Fibroblast of skin of right quadriceps (primary cell): ENCODE results near the gene SCG3.
"Not testable (repeated sequence)": the region's sequence is repeated elsewhere in the genome, so short reads cannot be mapped to it uniquely, and the experiment has no call there.

Experiments
- DNase-seq: peaks from one replicate; pipeline ENCODE4 v3.0.0-alpha.2; 2013

SCG3 gene

GRCh38 chr15:51681303-51681963, at the start of gene SCG3:
Gene SCG3 (plus strand): TSS chr15:51681503. CDS start chr15:51681756, 253 bp downstream.
- DNase-seq = peak; percentile 68

DNA sequence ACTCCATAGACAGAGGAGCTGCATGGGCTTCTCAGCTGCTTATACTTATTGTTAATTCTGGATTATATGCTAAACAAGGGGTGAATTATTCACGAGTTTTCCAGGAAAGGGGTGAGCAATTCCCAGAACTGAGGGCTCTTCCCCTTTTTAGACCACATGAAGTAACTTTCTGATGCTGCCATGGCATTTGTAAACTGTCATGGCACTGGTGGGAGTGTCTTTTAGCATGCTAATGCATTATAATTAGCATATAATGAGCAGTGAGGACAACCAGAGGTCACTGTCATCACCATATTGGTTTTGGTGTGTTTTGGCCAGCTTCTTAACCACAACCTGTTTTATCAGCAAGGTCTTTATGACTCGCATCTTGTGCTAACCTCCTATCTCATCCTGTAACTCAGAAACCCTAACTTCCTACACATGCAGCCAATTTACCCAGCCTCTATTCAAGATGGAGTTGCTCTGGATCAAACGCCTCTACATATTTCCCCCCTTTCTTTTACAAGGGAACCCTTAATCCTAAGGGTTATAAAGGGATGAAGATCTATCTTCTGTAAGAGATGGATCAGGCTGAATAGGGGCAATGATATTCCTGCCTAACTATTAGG, 46.6 kb upstream of the SCG3 start:
- no peak for DNase-seq

- no peak for DNase-seq
Measured at GRCh38 chr15:51641490-51642130, 39.7 kb upstream of the SCG3 start.

DNA sequence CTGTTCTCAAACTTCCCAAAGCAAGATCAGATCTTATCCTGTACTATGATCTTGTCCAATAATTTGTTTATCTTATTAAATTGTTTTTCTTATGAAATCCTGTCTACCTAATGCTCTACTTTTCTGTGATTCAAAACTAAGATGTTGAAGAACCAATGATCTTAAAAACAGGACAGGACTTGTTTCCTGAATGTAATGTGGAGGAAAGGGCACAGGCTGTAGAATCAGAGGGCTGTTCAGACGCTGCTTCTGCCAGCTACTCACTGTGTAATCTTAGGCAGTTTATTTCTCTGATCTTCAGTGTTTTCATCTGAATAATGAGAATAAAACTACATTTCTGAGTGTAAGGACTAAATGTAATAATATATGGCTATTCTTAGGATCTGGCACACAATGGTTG, 38.6 kb upstream of the SCG3 start:
- DNase-seq = no peak

DNA sequence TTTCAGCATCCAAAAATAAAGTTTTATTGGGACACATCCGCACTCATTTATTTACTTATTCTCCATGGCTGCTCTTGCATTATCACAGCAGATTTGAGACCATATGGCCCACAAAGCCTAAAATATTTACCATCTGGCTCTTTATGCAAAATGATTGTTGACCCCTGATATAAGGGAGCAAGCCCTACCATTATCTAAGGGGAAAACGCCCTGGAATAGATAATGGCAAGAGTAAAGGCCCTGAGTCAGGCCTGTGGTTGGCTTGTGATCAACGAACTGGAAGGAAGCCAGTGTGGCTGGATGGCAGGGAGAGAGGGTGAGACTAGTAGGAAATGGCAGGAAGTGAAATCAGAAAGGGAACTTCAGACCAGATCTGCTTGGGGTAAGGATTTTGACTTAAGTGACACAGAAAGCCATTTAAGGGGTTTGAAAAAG, 34.2 kb upstream of the SCG3 start:
- peak; percentile 37 for DNase-seq

- not testable (repeated sequence) for DNase-seq
Measured at GRCh38 chr15:51648101-51648500, 33.2 kb upstream of the SCG3 start.

DNA sequence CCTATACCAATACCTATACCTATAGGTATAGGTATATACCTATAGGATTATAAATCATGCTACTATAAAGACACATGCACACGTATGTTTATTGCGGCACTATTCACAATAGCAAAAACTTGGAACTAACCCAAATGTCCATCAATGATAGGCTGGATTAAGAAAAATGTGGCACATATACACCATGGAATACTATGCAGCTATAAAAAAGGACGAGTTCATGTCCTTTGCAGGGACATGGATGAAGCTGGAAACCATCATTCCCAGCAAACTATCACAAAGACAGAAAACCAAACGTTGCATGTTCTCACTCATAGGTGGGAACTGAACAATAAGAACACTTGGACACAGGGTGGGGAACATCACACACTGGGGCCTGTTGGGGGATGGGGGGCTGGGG, 32.7 kb upstream of the SCG3 start:
- DNase-seq = not testable (repeated sequence)

DNA sequence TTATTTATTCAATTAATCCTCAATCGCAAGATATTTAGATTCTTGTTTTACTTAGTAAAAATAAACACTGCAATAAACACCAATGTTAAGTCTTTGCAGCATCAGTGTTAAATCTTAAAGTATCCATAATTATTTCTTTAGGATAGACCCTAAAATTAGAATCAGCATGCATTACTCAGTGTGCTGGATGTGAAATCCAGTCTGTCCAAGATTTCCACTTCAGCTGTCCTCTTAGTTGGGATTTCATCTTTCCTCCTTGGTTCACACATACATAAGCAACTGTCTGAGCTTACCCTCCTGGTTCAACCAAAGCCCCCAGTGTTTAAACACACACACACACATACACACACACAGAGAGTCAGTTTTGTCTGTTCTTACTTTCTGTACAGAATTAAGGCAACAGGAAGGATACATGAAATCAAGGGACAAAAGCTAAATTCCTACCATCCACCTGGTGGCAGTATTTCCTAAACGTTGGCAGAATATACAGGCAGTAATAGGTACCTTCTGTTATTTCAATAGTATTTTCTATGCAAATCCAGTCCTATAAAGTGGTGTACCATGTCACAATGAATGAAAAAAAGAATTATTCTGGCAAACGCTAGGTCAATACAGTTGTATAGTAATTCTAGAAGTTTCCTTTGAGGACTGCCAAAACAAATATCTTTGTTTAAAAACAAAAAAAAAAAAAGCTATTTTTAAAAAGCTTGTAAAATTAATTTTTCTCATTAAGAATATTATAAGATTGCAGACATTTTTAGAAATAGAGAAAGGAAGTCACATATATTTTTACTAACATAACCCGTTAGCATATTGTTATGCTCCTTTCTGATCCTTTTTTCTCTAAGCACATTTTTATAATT, 31.4 kb upstream of the SCG3 start:
- peak; percentile 65 for DNase-seq

- DNase-seq = no peak
Measured at GRCh38 chr15:51652084-51652668, 29.1 kb upstream of the SCG3 start.

- DNase-seq = not testable (repeated sequence)
Measured at GRCh38 chr15:51655401-51656057, 25.8 kb upstream of the SCG3 start.

DNA sequence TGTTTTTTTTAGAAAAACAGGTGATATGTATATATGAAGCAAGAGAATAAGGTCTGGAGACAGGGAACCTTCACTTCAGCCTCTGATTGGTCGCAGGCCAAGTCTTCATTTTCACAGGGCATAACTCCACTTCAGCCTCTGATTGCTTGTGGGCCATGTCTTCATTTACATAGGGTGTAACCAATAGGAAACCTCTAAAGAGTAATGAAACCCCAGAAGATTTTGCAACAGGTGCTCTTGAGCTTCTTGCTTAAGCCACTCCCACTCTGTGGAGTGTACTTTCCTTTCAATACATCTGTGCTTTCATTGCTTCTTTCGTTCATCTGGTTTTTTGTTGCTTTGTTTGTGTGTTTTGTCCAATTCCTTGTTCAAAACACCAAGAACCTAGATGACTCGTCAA, 22.6 kb upstream of the SCG3 start:
- DNase-seq = no peak

DNA sequence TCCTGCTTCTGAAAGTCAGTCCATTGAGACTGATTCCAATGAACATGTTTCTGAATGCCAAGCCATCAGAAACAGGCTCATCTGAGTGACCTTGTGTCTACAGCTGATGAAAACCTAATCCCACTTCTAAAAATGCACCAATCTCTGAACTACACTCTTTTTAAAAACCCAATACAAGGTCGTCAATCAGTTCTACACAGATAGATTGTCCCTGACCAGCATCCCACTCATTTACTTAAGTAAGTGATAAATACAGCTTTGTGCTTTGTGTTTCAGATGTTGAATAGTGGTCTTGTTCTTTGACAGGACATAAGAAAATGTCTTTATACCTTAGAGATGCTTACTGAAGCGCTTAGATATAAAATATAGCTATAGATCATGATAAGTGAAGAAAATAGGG, 20.2 kb upstream of the SCG3 start:
- DNase-seq = no peak

DNA sequence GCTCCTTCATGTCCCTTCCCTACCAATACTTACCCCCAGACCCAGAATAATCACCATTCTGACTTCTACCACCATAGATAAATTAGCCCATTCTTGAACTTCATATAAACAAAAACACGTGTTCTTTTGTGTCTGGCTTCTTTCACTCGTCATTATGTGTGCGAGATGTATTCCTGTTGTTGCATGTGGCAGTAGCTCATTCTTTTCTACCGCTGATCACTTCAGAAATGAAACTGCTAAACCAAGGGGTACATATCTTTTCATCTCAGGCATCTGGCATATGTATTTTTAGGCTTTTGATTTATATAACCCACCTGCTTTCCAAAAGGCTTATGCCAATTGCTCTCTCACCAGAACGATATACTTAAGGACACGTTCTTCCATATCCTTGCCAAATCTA, 13.8 kb upstream of the SCG3 start:
- DNase-seq = no peak

DNA sequence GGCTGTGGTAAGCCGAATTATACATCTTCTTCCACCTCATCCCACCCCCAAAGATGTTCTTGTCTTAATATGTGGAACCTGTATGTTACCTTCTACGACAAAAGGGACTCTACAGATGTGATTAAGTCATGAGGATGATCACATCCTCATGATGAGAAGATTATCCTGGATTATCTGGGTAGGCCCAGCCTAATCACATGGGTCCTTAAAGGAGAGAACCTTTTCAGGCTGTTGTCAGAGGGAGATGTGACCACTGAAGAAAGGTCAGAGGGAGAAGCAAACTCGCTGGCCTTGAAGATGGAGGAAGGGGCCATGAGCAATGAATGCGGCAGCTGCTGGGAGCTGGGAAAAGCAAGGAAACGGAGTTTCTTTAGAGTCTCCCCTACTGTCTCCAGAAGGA, 12.9 kb upstream of the SCG3 start:
- DNase-seq = no peak

GRCh38 chr15:51669381-51669780, 11.9 kb upstream of the SCG3 start:
- DNase-seq = no peak

GRCh38 chr15:51672155-51672687, 9.1 kb upstream of the SCG3 start:
- no peak for DNase-seq

- no peak for DNase-seq
Measured at GRCh38 chr15:51672913-51673857, 8.1 kb upstream of the SCG3 start.

GRCh38 chr15:51675234-51675633, 6.1 kb upstream of the SCG3 start:
- DNase-seq = no peak

DNA sequence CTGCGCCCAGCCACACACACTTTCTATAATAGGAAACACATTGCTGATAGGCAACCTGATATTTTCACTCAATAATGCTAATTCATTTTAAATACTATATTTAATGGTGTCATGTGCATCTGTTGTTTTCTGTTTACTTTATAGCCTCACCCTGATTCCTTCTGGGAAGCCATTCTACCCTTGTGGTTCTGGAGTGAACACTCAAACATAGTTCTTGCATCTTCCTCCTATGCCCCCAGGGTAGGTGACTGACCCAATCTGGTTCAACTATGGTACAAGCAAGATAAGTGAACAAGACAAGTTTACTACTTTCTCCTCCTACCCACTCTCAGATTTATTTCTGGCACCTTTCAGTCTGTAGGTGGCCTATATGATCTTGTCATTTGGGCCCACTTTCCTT, 4.3 kb upstream of the SCG3 start:
- no peak for DNase-seq

GRCh38 chr15:51677452-51677851, 3.9 kb upstream of the SCG3 start:
- DNase-seq = no peak

DNA sequence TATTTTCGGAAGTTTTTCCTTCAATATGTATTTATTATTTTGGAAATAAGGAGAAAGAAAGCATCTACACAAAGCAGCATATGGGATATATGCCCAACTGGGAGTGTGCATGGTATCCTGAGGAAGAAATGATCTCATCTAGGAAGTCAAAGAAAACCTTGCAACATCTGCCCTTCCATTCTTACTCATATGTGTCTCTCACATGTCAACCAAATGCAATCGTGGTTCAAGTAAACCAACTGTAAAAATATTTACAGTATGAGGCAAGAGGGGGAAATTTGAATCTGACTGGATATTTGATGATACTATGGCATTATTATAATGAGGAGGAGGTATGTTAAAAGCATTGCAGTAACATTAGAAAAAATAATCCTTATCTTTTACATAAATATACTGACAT, 3.2 kb upstream of the SCG3 start:
- no peak for DNase-seq
